GM21576 (cell line): ENCODE data around the gene GADD45A.

Experiments used
- ATAC-seq: cut with Tn5 transposase; IDR thresholded peaks from one replicate; pipeline ENCODE4 v1.9.1; 2021; ENCODE audit warnings: mild to moderate bottlenecking, moderate library complexity; ENCODE audit not compliant: unreplicated experiment

GADD45A gene

GRCh38 chr1:67666636-67667035 lies 18.4 kb upstream of the GADD45A start:
- no peak for ATAC-seq

- ATAC-seq = no peak
Observed at GRCh38 chr1:67668660-67669059, 16.3 kb upstream of the GADD45A start.

GRCh38 chr1:67672260-67672803 lies 12.7 kb upstream of the GADD45A start:
- no peak for ATAC-seq

- ATAC-seq = no peak
Observed at GRCh38 chr1:67673468-67674201, 11.4 kb upstream of the GADD45A start.

GRCh38 chr1:67674260-67675011 lies 10.6 kb upstream of the GADD45A start:
- no peak for ATAC-seq

- peak; percentile 48 for ATAC-seq
Observed at GRCh38 chr1:67675800-67676199, 9.2 kb upstream of the GADD45A start.

- no peak for ATAC-seq
Observed at GRCh38 chr1:67676287-67676686, 8.7 kb upstream of the GADD45A start.

GRCh38 chr1:67676946-67677345 lies 8.1 kb upstream of the GADD45A start:
- no peak for ATAC-seq

- no peak for ATAC-seq
Observed at GRCh38 chr1:67677408-67677807, 7.6 kb upstream of the GADD45A start.

GRCh38 chr1:67677930-67678329 lies 7.1 kb upstream of the GADD45A start:
- ATAC-seq = no peak

- no peak for ATAC-seq
Observed at GRCh38 chr1:67679691-67680090, 5.3 kb upstream of the GADD45A start.

- ATAC-seq = no peak
Observed at GRCh38 chr1:67680486-67680885, 4.5 kb upstream of the GADD45A start.

GRCh38 chr1:67682659-67683197 lies 2.3 kb upstream of the GADD45A start:
- no peak for ATAC-seq

GRCh38 chr1:67683316-67683715 lies 1.7 kb upstream of the GADD45A start:
- no peak for ATAC-seq

GRCh38 chr1:67683766-67684525 lies 1.1 kb upstream of the GADD45A start:
- ATAC-seq = no peak

GRCh38 chr1:67684526-67685066 lies 405 bp upstream of the GADD45A start:
- no peak for ATAC-seq

GRCh38 chr1:67685558-67686266 lies 711 bp downstream of the GADD45A start:
- peak; percentile 15 for ATAC-seq

- ATAC-seq = peak; percentile 22
Observed at GRCh38 chr1:67686267-67687197, 1.5 kb downstream of the GADD45A start.

- ATAC-seq = no peak
Observed at GRCh38 chr1:67687198-67687545, 2.2 kb downstream of the GADD45A start.
